Measurements from ENCODE around the gene RGS7. TPM values are rescaled to one million over a fixed set of nuclear protein-coding genes. Genes with fewer than 3 reads are reported as not detected.

The RGS7 gene
- polyA plus RNA-seq, 4 donors, result 0.15 to 0.74 TPM; not detected in 2

DNA sequence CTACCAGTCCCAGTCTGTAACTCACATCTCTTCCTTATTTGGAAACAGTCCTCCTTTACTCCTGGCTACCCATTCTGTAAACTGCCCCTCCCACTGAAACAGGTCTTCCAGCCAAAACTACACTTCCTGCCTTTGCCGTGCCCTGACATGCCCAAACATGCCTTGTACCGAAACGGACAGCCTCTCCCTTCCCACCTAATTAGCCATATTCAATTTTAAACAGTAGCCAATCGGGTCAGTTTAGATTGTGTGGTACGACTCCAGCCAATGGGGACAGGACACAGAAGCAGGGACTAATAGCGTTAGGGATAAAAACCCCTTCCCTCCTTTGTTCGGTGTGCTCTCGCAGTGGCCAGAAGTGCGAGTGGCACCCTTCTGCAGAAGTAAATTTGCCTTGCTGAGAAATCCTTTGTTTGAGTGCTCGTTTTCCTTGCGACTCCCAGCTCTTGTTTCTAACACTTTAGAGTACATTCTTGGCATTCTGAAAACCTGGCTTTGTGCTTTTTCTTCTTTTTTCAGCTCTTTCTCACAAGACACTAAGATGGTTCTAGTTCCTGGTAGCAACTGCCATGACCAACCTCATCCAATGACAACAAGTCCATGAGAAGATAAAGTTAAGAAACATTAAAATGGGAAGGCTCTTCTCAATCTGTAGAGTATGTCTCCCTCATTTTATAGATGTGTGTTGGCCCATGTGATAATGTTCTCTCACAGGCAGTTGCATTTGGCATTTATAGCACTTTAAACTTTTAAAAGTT lies 419.9 kb downstream of the RGS7 start:
- H3K4me3 ChIP-seq (ENCODE audit: low read depth in 1 of 3, low read length in 3 of 3), result no peak overlapping the region
- 87 to 91% (median 90%) methylated on average over 11 of the region's 11 CpGs for WGBS, 3 donors
- DNase-seq (no peak), FAIRE-seq (no peak)
- H3K4me1 ChIP-seq (ENCODE audit: control insufficient read depth in 3 of 3, insufficient read depth in 2 of 3, low read depth in 1 of 3, low read length in 2 of 3), result no peaks in the 10 kb centered on the region
- H3K27me3 ChIP-seq (ENCODE audit: control insufficient read depth in 3 of 3, insufficient read depth in 3 of 3, low read length in 3 of 3), result no peaks in the 10 kb centered on the region
- H3K36me3 ChIP-seq (ENCODE audit: control insufficient read depth in 3 of 3, insufficient read depth in 2 of 3, low read depth in 1 of 3, low read length in 3 of 3), result no peaks in the 10 kb centered on the region
- H3K27ac ChIP-seq (ENCODE audit: low read depth in 1 of 3, low read length in 2 of 3), result no peak overlapping the region
- H3K9me3 ChIP-seq (ENCODE audit: control insufficient read depth in 2 of 2, insufficient read depth in 1 of 2, low read depth in 1 of 2, low read length in 1 of 2), result peaks cover 0 to 18% of the 10 kb centered on the region in 2 donors

DNA sequence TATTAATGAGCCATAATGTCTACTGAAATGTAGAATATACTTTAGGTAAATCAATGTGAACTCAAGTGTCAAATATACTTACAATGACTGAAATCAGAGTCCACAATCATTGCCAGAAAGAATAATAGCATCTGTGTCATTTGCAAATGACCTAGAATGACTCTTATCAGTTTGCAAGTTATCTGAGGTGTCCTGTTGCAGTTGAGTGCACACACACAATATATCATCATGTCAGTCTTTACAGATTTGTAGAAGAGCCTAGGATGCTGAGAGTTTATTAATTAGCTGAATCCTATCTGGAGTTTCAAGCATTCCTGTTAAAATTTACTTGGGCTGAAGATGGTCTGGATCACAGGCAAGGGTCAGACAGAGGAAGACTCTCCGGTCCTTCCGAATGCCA lies 421.1 kb downstream of the RGS7 start:
- Histone ChIP-seq H3K27ac (ENCODE audit: low read depth in 1 of 3, low read length in 2 of 3) (no peak overlapping the region), H3K36me3 (ENCODE audit: control insufficient read depth in 3 of 3, insufficient read depth in 2 of 3, low read depth in 1 of 3, low read length in 3 of 3) (no peaks in the 10 kb centered on the region), H3K4me3 (ENCODE audit: low read depth in 1 of 3, low read length in 3 of 3) (no peak overlapping the region), H3K4me1 (ENCODE audit: control insufficient read depth in 3 of 3, insufficient read depth in 2 of 3, low read depth in 1 of 3, low read length in 2 of 3) (no peaks in the 10 kb centered on the region), H3K27me3 (ENCODE audit: control insufficient read depth in 3 of 3, insufficient read depth in 3 of 3, low read length in 3 of 3) (no peaks in the 10 kb centered on the region), H3K9me3 (ENCODE audit: control insufficient read depth in 2 of 2, insufficient read depth in 1 of 2, low read depth in 1 of 2, low read length in 1 of 2) (peaks cover 0 to 18% of the 10 kb centered on the region in 2 donors)
- 92 to 94% (median 93%) methylated on average over 2 of the region's 2 CpGs for WGBS, 3 donors
- DNase-seq (no peak), FAIRE-seq (no peak)

DNA sequence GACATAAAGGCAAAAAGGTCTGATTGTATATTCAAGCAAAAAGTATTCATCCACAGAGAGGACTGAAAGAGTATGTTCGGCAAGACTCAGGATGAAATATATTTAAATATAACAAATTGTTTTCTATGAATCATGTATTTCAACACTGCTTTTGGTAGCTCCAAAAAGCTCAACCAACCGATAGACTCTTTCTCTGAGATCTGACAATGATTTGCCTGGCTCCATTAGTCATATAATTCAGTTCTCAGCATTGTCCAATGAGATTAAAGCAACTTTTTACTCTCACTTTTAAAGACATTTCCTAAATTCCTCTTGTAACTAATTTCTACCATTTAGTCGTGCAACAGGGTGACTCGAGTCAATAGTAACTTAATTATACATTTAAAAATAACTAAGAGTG lies 426.0 kb downstream of the RGS7 start:
- WGBS, 3 donors, result 80 to 88% (median 81%) methylated on average over 4 of the region's 4 CpGs
- no peaks in the 10 kb centered on the region for H3K4me1 ChIP-seq (ENCODE audit: control insufficient read depth in 3 of 3, insufficient read depth in 2 of 3, low read depth in 1 of 3, low read length in 2 of 3)

DNA sequence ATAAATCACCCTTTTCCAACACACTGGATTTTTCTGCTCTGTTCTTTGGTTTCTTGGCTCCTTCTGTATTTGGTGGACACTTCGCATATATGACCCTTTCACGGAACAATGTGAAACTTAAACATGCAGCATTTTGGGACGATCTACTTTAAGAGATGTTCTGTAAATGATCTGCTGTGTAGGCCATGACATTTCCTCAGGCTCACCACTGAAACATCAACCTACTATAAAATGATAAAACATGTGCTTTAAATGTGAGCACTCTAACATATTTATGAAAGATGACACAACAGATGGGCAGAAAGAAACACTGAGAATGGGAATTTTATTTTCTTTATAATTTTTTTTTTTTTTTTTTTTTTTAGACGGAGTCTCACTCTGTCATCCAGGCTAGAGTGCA lies 428.7 kb downstream of the RGS7 start:
- H3K4me1 ChIP-seq (ENCODE audit: control insufficient read depth in 3 of 3, insufficient read depth in 2 of 3, low read depth in 1 of 3, low read length in 2 of 3), result no peaks in the 10 kb centered on the region
- DNase-seq (no peak), FAIRE-seq (no peak)
- H3K4me3 ChIP-seq (ENCODE audit: low read depth in 1 of 3, low read length in 3 of 3), result no peak overlapping the region
- H3K27me3 ChIP-seq (ENCODE audit: control insufficient read depth in 3 of 3, insufficient read depth in 3 of 3, low read length in 3 of 3), result no peaks in the 10 kb centered on the region
- no peaks in the 10 kb centered on the region for H3K36me3 ChIP-seq (ENCODE audit: control insufficient read depth in 3 of 3, insufficient read depth in 2 of 3, low read depth in 1 of 3, low read length in 3 of 3)
- no peak overlapping the region for H3K27ac ChIP-seq (ENCODE audit: low read depth in 1 of 3, low read length in 2 of 3)
- WGBS, 3 donors, result 92 to 94% (median 92%) methylated on average over 4 of the region's 4 CpGs
- H3K9me3 ChIP-seq (ENCODE audit: control insufficient read depth in 2 of 2, insufficient read depth in 1 of 2, low read depth in 1 of 2, low read length in 1 of 2), result no peaks in the 10 kb centered on the region

More for the DNA sequence above, 426.0 kb downstream of the RGS7 start:
- H3K27ac ChIP-seq (ENCODE audit: low read depth in 1 of 3, low read length in 2 of 3), result no peak overlapping the region
- H3K4me3 ChIP-seq (ENCODE audit: low read depth in 1 of 3, low read length in 3 of 3), result no peak overlapping the region
- no peak for FAIRE-seq
- no peak for DNase-seq
- H3K27me3 ChIP-seq (ENCODE audit: control insufficient read depth in 3 of 3, insufficient read depth in 3 of 3, low read length in 3 of 3), result no peaks in the 10 kb centered on the region
- no peaks in the 10 kb centered on the region for H3K36me3 ChIP-seq (ENCODE audit: control insufficient read depth in 3 of 3, insufficient read depth in 2 of 3, low read depth in 1 of 3, low read length in 3 of 3)
- peaks cover 0 to 2% of the 10 kb centered on the region in 2 donors for H3K9me3 ChIP-seq (ENCODE audit: control insufficient read depth in 2 of 2, insufficient read depth in 1 of 2, low read depth in 1 of 2, low read length in 1 of 2)

DNA sequence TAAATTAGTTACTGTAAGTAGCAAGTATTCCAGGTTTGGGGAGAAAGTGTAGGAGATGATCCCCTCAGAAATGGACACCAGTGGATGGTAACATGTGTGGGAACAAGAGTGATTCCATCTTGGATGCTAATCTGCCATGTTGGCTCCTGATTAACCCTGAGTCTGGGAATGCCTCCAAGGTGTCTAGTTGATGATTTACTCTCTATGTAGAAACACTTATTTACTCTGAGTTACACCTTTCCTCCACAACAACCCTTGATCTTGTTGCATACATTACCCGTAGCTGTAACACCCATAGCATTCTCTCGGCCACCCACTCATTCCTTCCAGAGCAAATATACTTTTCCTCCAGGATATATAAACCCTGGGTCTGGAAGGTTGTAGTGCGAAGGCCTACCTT lies 429.2 kb downstream of the RGS7 start:
- FAIRE-seq (no peak), DNase-seq (peak; percentile 3 to 12)
- H3K9me3 ChIP-seq (ENCODE audit: control insufficient read depth in 2 of 2, insufficient read depth in 1 of 2, low read depth in 1 of 2, low read length in 1 of 2), result no peaks in the 10 kb centered on the region
- no peak overlapping the region for H3K4me3 ChIP-seq (ENCODE audit: low read depth in 1 of 3, low read length in 3 of 3)
- H3K27me3 ChIP-seq (ENCODE audit: control insufficient read depth in 3 of 3, insufficient read depth in 3 of 3, low read length in 3 of 3), result no peaks in the 10 kb centered on the region
- no peak overlapping the region for H3K27ac ChIP-seq (ENCODE audit: low read depth in 1 of 3, low read length in 2 of 3)
- 36 to 77% (median 52%) methylated on average over 3 of the region's 3 CpGs for WGBS, 3 donors
- H3K36me3 ChIP-seq (ENCODE audit: control insufficient read depth in 3 of 3, insufficient read depth in 2 of 3, low read depth in 1 of 3, low read length in 3 of 3), result no peaks in the 10 kb centered on the region
- no peaks in the 10 kb centered on the region for H3K4me1 ChIP-seq (ENCODE audit: control insufficient read depth in 3 of 3, insufficient read depth in 2 of 3, low read depth in 1 of 3, low read length in 2 of 3)

DNA sequence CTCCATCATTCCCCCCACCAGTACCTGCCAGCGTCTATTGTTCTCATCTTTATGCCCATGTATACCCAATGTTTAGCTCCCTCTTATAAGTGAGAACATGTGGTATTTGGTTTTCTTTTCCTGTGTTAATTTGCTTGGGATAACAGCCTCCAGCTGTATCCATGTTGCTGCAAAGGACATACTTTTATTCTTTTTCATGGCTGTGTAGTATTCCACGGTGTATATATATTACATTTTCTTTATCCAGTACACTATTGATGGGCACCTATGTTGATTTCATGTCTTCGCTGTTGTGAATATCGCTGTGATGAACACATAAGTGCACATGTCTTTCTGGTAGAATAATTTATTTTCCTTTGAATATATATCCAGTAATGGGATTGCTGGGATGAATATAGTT lies 431.7 kb downstream of the RGS7 start:
- no peak overlapping the region for H3K4me3 ChIP-seq (ENCODE audit: low read depth in 1 of 3, low read length in 3 of 3)
- H3K9me3 ChIP-seq (ENCODE audit: control insufficient read depth in 2 of 2, insufficient read depth in 1 of 2, low read depth in 1 of 2, low read length in 1 of 2), result no peaks in the 10 kb centered on the region
- WGBS, 3 donors, result 80 to 93% (median 91%) methylated on average over 4 of the region's 4 CpGs
- no peak overlapping the region for H3K27ac ChIP-seq (ENCODE audit: low read depth in 1 of 3, low read length in 2 of 3)
- no peaks in the 10 kb centered on the region for H3K27me3 ChIP-seq (ENCODE audit: control insufficient read depth in 3 of 3, insufficient read depth in 3 of 3, low read length in 3 of 3)
- H3K36me3 ChIP-seq (ENCODE audit: control insufficient read depth in 3 of 3, insufficient read depth in 2 of 3, low read depth in 1 of 3, low read length in 3 of 3), result no peaks in the 10 kb centered on the region
- FAIRE-seq, result no peak
- H3K4me1 ChIP-seq (ENCODE audit: control insufficient read depth in 3 of 3, insufficient read depth in 2 of 3, low read depth in 1 of 3, low read length in 2 of 3), result no peaks in the 10 kb centered on the region
- no peak for DNase-seq

GRCh38 chr1:240917976-240918375 lies 439.0 kb downstream of the RGS7 start:
- WGBS, 3 donors, result 81 to 90% (median 86%) methylated on average over 1 of the region's 1 CpG
- H3K9me3 ChIP-seq (ENCODE audit: control insufficient read depth in 2 of 2, insufficient read depth in 1 of 2, low read depth in 1 of 2, low read length in 1 of 2), result no peaks in the 10 kb centered on the region

DNA sequence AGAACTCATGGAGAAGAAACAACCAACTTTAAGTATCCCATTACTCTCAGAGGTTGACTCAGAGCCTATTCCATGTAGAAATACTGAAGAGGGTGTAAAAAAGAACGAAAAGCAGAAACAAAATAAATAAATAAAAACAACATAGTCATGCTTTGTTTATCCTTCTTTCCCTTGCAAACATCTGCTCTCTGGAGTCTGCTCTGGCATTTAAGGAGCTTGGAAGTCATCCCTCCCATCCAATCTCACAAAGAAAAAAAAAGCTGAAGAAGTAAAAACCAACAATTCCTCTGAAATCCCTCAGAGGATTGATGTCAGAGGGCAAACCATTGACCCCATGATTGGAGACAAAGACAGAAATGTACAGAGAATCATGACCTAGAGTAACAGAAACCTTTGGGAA lies 442.5 kb downstream of the RGS7 start:
- Histone ChIP-seq H3K4me3 (ENCODE audit: low read depth in 1 of 3, low read length in 3 of 3) (no peak overlapping the region), H3K27ac (ENCODE audit: low read depth in 1 of 3, low read length in 2 of 3) (no peak overlapping the region), H3K36me3 (ENCODE audit: control insufficient read depth in 3 of 3, insufficient read depth in 2 of 3, low read depth in 1 of 3, low read length in 3 of 3) (no peaks in the 10 kb centered on the region), H3K9me3 (ENCODE audit: control insufficient read depth in 2 of 2, insufficient read depth in 1 of 2, low read depth in 1 of 2, low read length in 1 of 2) (no peaks in the 10 kb centered on the region), H3K27me3 (ENCODE audit: control insufficient read depth in 3 of 3, insufficient read depth in 3 of 3, low read length in 3 of 3) (no peaks in the 10 kb centered on the region), H3K4me1 (ENCODE audit: control insufficient read depth in 3 of 3, insufficient read depth in 2 of 3, low read depth in 1 of 3, low read length in 2 of 3) (no peaks in the 10 kb centered on the region)
- WGBS, 3 donors, result 41 to 69% (median 65%) methylated on average over 1 of the region's 1 CpG
- no peak for DNase-seq
- FAIRE-seq, result no peak

More at GRCh38 chr1:240917976-240918375, 439.0 kb downstream of the RGS7 start:
- Histone ChIP-seq H3K27me3 (ENCODE audit: control insufficient read depth in 3 of 3, insufficient read depth in 3 of 3, low read length in 3 of 3) (no peaks in the 10 kb centered on the region), H3K4me1 (ENCODE audit: control insufficient read depth in 3 of 3, insufficient read depth in 2 of 3, low read depth in 1 of 3, low read length in 2 of 3) (no peaks in the 10 kb centered on the region), H3K4me3 (ENCODE audit: low read depth in 1 of 3, low read length in 3 of 3) (no peak overlapping the region), H3K27ac (ENCODE audit: low read depth in 1 of 3, low read length in 2 of 3) (no peak overlapping the region), H3K36me3 (ENCODE audit: control insufficient read depth in 3 of 3, insufficient read depth in 2 of 3, low read depth in 1 of 3, low read length in 3 of 3) (no peaks in the 10 kb centered on the region)
- FAIRE-seq (no peak), DNase-seq (no peak)

GRCh38 chr1:240912821-240913220 lies 444.2 kb downstream of the RGS7 start:
- DNase-seq, result no peak
- H3K9me3 ChIP-seq (ENCODE audit: control insufficient read depth in 2 of 2, insufficient read depth in 1 of 2, low read depth in 1 of 2, low read length in 1 of 2), result no peaks in the 10 kb centered on the region
- 63 to 71% (median 63%) methylated on average over 4 of the region's 4 CpGs for WGBS, 3 donors
- no peaks in the 10 kb centered on the region for H3K4me1 ChIP-seq (ENCODE audit: control insufficient read depth in 3 of 3, insufficient read depth in 2 of 3, low read depth in 1 of 3, low read length in 2 of 3)
- no peak overlapping the region for H3K27ac ChIP-seq (ENCODE audit: low read depth in 1 of 3, low read length in 2 of 3)
- H3K36me3 ChIP-seq (ENCODE audit: control insufficient read depth in 3 of 3, insufficient read depth in 2 of 3, low read depth in 1 of 3, low read length in 3 of 3), result no peaks in the 10 kb centered on the region
- no peaks in the 10 kb centered on the region for H3K27me3 ChIP-seq (ENCODE audit: control insufficient read depth in 3 of 3, insufficient read depth in 3 of 3, low read length in 3 of 3)
- no peak overlapping the region for H3K4me3 ChIP-seq (ENCODE audit: low read depth in 1 of 3, low read length in 3 of 3)
- FAIRE-seq, result no peak

Data from small intestine (tissue), 7 donors.